Ishikawa (cell line): Measurements from ENCODE around the gene ACER3.

Source experiments
- CEBPB ChIP-seq: IDR thresholded peaks from 2 replicates; pipeline ENCODE4 v1.6.1; 2012
- CREB1 ChIP-seq: IDR thresholded peaks from 2 replicates; pipeline ENCODE4 v1.6.1; 2012; ENCODE audit warnings: low read depth
- EGR1 ChIP-seq: IDR thresholded peaks from 2 replicates; pipeline ENCODE4 v1.6.1; 2012
- EP300 ChIP-seq: IDR thresholded peaks from 2 replicates; pipeline ENCODE4 v1.6.1; 2012; ENCODE audit warnings: borderline replicate concordance
- FOXM1 ChIP-seq: IDR thresholded peaks from 2 replicates; pipeline ENCODE4 v1.6.1; 2012; ENCODE audit warnings: low read depth, borderline replicate concordance
- MAX ChIP-seq: IDR thresholded peaks from 2 replicates; pipeline ENCODE4 v1.6.1; 2012
- NFIC ChIP-seq: IDR thresholded peaks from 2 replicates; pipeline ENCODE4 v1.6.1; 2012
- RAD21 ChIP-seq: IDR thresholded peaks from 2 replicates; pipeline ENCODE4 v1.6.1; 2012; ENCODE audit warnings: low read depth
- TAF1 ChIP-seq: IDR thresholded peaks from 2 replicates; pipeline ENCODE4 v1.6.1; 2012; ENCODE audit warnings: low read depth, mild to moderate bottlenecking
- TCF12 ChIP-seq: IDR thresholded peaks from 2 replicates; pipeline ENCODE4 v1.6.1; 2012; ENCODE audit warnings: low read depth
- TEAD4 ChIP-seq: IDR thresholded peaks from 2 replicates; pipeline ENCODE4 v1.6.1; 2012
- YY1 ChIP-seq: IDR thresholded peaks from 2 replicates; pipeline ENCODE4 v1.6.1; 2012; ENCODE audit warnings: low read depth
- ZBTB7A ChIP-seq: IDR thresholded peaks from 2 replicates; pipeline ENCODE4 v1.6.1; 2012; ENCODE audit warnings: low read depth
- TF ChIP-seq, protein P1 (sequence below): IDR thresholded peaks from 2 replicates; pipeline ENCODE4 v1.6.1; 2012; ENCODE audit warnings: low read depth, mild to moderate bottlenecking
- TF ChIP-seq, protein P2 (sequence below): IDR thresholded peaks from 2 replicates; pipeline ENCODE4 v1.6.1; 2012

ACER3 gene

DNA sequence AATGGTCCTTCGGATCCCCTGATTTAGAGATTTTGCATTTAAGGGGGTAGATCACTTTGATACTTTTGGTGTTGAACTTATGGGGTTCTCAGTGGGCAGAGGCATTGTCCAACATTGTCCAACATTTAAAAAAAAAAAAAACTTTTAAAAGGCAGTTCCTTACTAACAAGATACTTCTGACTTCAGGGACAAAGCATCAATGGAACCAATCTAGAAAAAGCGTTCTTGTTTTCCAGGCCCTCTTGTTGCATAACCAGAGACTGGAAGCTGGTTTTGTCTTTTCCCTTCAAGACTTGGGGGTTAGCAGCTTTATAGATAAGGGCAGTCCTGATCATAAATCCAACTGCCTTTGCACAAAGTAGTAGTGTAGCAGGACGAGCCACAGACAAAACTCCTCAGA, 40.4 kb downstream of the ACER3 start:
- TF ChIP-seq TCF12, result no peak
- TF ChIP-seq CREB1, result no peak
- no peak for TF ChIP-seq YY1
- no peak for TF ChIP-seq EGR1
- no peak for TF ChIP-seq ZBTB7A
- TF ChIP-seq FOXM1, result no peak
- no peak for TF ChIP-seq CEBPB
- no peak for TF ChIP-seq TAF1
- no peak for TF ChIP-seq EP300
- TF ChIP-seq, protein P1, sequence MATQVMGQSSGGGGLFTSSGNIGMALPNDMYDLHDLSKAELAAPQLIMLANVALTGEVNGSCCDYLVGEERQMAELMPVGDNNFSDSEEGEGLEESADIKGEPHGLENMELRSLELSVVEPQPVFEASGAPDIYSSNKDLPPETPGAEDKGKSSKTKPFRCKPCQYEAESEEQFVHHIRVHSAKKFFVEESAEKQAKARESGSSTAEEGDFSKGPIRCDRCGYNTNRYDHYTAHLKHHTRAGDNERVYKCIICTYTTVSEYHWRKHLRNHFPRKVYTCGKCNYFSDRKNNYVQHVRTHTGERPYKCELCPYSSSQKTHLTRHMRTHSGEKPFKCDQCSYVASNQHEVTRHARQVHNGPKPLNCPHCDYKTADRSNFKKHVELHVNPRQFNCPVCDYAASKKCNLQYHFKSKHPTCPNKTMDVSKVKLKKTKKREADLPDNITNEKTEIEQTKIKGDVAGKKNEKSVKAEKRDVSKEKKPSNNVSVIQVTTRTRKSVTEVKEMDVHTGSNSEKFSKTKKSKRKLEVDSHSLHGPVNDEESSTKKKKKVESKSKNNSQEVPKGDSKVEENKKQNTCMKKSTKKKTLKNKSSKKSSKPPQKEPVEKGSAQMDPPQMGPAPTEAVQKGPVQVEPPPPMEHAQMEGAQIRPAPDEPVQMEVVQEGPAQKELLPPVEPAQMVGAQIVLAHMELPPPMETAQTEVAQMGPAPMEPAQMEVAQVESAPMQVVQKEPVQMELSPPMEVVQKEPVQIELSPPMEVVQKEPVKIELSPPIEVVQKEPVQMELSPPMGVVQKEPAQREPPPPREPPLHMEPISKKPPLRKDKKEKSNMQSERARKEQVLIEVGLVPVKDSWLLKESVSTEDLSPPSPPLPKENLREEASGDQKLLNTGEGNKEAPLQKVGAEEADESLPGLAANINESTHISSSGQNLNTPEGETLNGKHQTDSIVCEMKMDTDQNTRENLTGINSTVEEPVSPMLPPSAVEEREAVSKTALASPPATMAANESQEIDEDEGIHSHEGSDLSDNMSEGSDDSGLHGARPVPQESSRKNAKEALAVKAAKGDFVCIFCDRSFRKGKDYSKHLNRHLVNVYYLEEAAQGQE, result no peak

GRCh38 chr11:76902121-76903014, 41.6 kb downstream of the ACER3 start:
- TF ChIP-seq NFIC (no peak), FOXM1 (no peak)

- no peak for TF ChIP-seq TAF1
- no peak for TF ChIP-seq CREB1
- no peak for TF ChIP-seq MAX
- TF ChIP-seq CEBPB, result no peak
- TF ChIP-seq, protein P1, result no peak
- no peak for TF ChIP-seq TEAD4
- no peak for TF ChIP-seq ZBTB7A
- TF ChIP-seq, protein P2, sequence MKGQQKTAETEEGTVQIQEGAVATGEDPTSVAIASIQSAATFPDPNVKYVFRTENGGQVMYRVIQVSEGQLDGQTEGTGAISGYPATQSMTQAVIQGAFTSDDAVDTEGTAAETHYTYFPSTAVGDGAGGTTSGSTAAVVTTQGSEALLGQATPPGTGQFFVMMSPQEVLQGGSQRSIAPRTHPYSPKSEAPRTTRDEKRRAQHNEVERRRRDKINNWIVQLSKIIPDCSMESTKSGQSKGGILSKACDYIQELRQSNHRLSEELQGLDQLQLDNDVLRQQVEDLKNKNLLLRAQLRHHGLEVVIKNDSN, result no peak
- TF ChIP-seq TCF12, result no peak
- no peak for TF ChIP-seq YY1
- no peak for TF ChIP-seq NFIC
- no peak for TF ChIP-seq FOXM1
- no peak for TF ChIP-seq RAD21
- no peak for TF ChIP-seq EP300
- no peak for TF ChIP-seq EGR1
These were observed 42.6 kb downstream of the ACER3 start for GRCh38 chr11:76903325-76903724.

- TF ChIP-seq, protein P1, result no peak
- TF ChIP-seq EGR1 (no peak), ZBTB7A (no peak), MAX (no peak), CEBPB (no peak), EP300 (no peak), NFIC (no peak), TAF1 (no peak)
These were observed 50.1 kb downstream of the ACER3 start for GRCh38 chr11:76910620-76911414.

- TF ChIP-seq FOXM1 (no peak), NFIC (no peak), TCF12 (no peak), TEAD4 (no peak), TAF1 (no peak), EP300 (no peak), ZBTB7A (no peak), RAD21 (no peak), YY1 (no peak), MAX (no peak), EGR1 (no peak), CEBPB (no peak), CREB1 (no peak)
- TF ChIP-seq, protein P1, result no peak
- TF ChIP-seq, protein P2, result no peak
These were observed 50.7 kb downstream of the ACER3 start for GRCh38 chr11:76911415-76911808.
